Loucy (cell line): ENCODE measurements around the gene TMEM52.

ENCODE experiments used
- H2AFZ ChIP-seq: fragments of 200-600 bp; sonication (generic); 2 replicates; pipeline ENCODE4 v1.6.0; 2016; ENCODE audit warnings: antibody characterized with exemption, mild to moderate bottlenecking, low read length, moderate library complexity
- H3F3A ChIP-seq: fragments of 200-600 bp; 2 replicates; pipeline ENCODE4 v1.6.0; 2016; ENCODE audit warnings: antibody characterized with exemption, low read depth, mild to moderate bottlenecking
- H3K27me3 ChIP-seq: fragments of 200-600 bp; sonication (generic); 2 replicates; pipeline ENCODE4 v1.6.1; 2014; ENCODE audit warnings: low read length, mild to moderate bottlenecking; ENCODE audit not compliant: insufficient read depth, poor library complexity, severe bottlenecking
- H3K36me3 ChIP-seq: fragments of 200-600 bp; sonication (generic); 2 replicates; pipeline ENCODE4 v1.6.1; 2016; ENCODE audit warnings: low read length; ENCODE audit not compliant: insufficient read depth
- H3K4me1 ChIP-seq: fragments of 200-600 bp; sonication (generic); 2 replicates; pipeline ENCODE4 v1.5.1; 2014; ENCODE audit warnings: low read length, mild to moderate bottlenecking; ENCODE audit not compliant: insufficient read depth, poor library complexity, severe bottlenecking
- H3K4me2 ChIP-seq: fragments of 200-600 bp; sonication (generic); 2 replicates; pipeline ENCODE4 v1.6.0; 2014; ENCODE audit warnings: antibody characterized with exemption, low read length, low read depth, mild to moderate bottlenecking; ENCODE audit not compliant: poor library complexity, severe bottlenecking
- H3K4me3 ChIP-seq: fragments of 200-600 bp; sonication (generic); 2 replicates; pipeline ENCODE4 v1.5.1; 2014; ENCODE audit warnings: low read length, mild to moderate bottlenecking, mixed read lengths; ENCODE audit not compliant: poor library complexity, severe bottlenecking
- H3K79me2 ChIP-seq: fragments of 200-600 bp; sonication (generic); 2 replicates; pipeline ENCODE4 v1.6.1; 2014; ENCODE audit warnings: low read length; ENCODE audit not compliant: insufficient read depth
- H3K9ac ChIP-seq: fragments of 200-600 bp; sonication (generic); 2 replicates; pipeline ENCODE4 v1.6.0; 2014; ENCODE audit warnings: mild to moderate bottlenecking, low read depth, low read length, moderate library complexity; ENCODE audit not compliant: poor library complexity, severe bottlenecking
- H3K9me2 ChIP-seq: fragments of 200-600 bp; sonication (generic); replicated peaks from 2 replicates; pipeline ENCODE4 v1.6.1; 2016; ENCODE audit warnings: low read depth, low read length, mixed read lengths
- H3K9me3 ChIP-seq: fragments of 200-600 bp; sonication (generic); 2 replicates; pipeline ENCODE4 v1.6.1; 2014; ENCODE audit warnings: mild to moderate bottlenecking, antibody characterized with exemption, low read length, low read depth; ENCODE audit not compliant: insufficient read depth
- H4K20me1 ChIP-seq: fragments of 200-600 bp; sonication (generic); 2 replicates; pipeline ENCODE4 v1.6.0; 2014; ENCODE audit warnings: antibody characterized with exemption, low read length, mild to moderate bottlenecking; ENCODE audit not compliant: insufficient read depth, poor library complexity, severe bottlenecking
- CTCF ChIP-seq: fragments of 200-600 bp; sonication (generic); conservative IDR thresholded peaks from 2 replicates; pipeline ENCODE4 v1.5.1; 2014; ENCODE audit warnings: mild to moderate bottlenecking, antibody characterized with exemption, low read length
- EZH2phosphoT487 ChIP-seq: fragments of 200-600 bp; IDR thresholded peaks from 2 replicates; pipeline ENCODE4 v1.6.1; 2018; ENCODE audit warnings: antibody characterized with exemption, mild to moderate bottlenecking, moderate library complexity, borderline replicate concordance

The TMEM52 gene

GRCh38 chr1:1959840-1960479 lies 40.9 kb upstream of the TMEM52 start:
- no peak overlapping the region for H3K4me2 ChIP-seq
- H3K9ac ChIP-seq: no peak overlapping the region
- H2AFZ ChIP-seq: peak overlapping the region; percentile 87; the same call in 1 of the 2 replicates

GRCh38 chr1:1959459-1959839 lies 40.4 kb upstream of the TMEM52 start:
- Histone ChIP-seq H3K4me3 (no peak overlapping the region), H3K9ac (no peak overlapping the region), H3K9me2 (no peaks in the 10 kb centered on the region), H3K36me3 (no peaks in the 10 kb centered on the region), H3K9me3 (no peaks in the 10 kb centered on the region), H3K4me1 (peaks cover 4% of the 10 kb centered on the region), H3F3A (no peaks in the 10 kb centered on the region), H3K27me3 (no peaks in the 10 kb centered on the region), H2AFZ (no peak overlapping the region), H3K4me2 (no peak overlapping the region), H4K20me1 (no peaks in the 10 kb centered on the region), H3K79me2 (no peaks in the 10 kb centered on the region)
- no peak for TF ChIP-seq CTCF
- no peak for TF ChIP-seq EZH2phosphoT487

More at GRCh38 chr1:1959840-1960479, 40.9 kb upstream of the TMEM52 start:
- Histone ChIP-seq H4K20me1 (no peaks in the 10 kb centered on the region), H3K36me3 (no peaks in the 10 kb centered on the region), H3K9me2 (no peaks in the 10 kb centered on the region), H3F3A (no peaks in the 10 kb centered on the region), H3K27me3 (no peaks in the 10 kb centered on the region), H3K79me2 (no peaks in the 10 kb centered on the region), H3K9me3 (no peaks in the 10 kb centered on the region), H3K4me3 (no peak overlapping the region), H3K4me1 (peaks cover 4% of the 10 kb centered on the region)
- TF ChIP-seq CTCF (peak; percentile 90), EZH2phosphoT487 (no peak)

GRCh38 chr1:1958071-1958541 lies 39.0 kb upstream of the TMEM52 start:
- Histone ChIP-seq H3K79me2 (no peaks in the 10 kb centered on the region), H3K9ac (no peak overlapping the region), H3K4me3 (no peak overlapping the region), H3K9me3 (no peaks in the 10 kb centered on the region), H3K9me2 (no peaks in the 10 kb centered on the region), H3K36me3 (no peaks in the 10 kb centered on the region), H4K20me1 (no peaks in the 10 kb centered on the region), H2AFZ (no peak overlapping the region), H3K4me2 (no peak overlapping the region), H3K4me1 (peaks cover 4% of the 10 kb centered on the region), H3K27me3 (no peaks in the 10 kb centered on the region), H3F3A (no peaks in the 10 kb centered on the region)
- no peak for TF ChIP-seq CTCF
